HPDE6-E6E7 (cell line): ENCODE results near the gene RELB.

Source experiments
- DNase-seq: peaks from one replicate; pipeline ENCODE4 v3.0.0; 2011; ENCODE audit warnings: missing footprints; ENCODE audit errors: extremely low spot score

Gene RELB

GRCh38 chr19:45059258-45059965, 58.1 kb downstream of the RELB start:
- DNase-seq: peak; percentile 63

- no peak for DNase-seq
These were observed 60.7 kb downstream of the RELB start for GRCh38 chr19:45061965-45062364.

GRCh38 chr19:45063851-45064801, 62.9 kb downstream of the RELB start:
- DNase-seq: no peak

- no peak for DNase-seq
These were observed 65.8 kb downstream of the RELB start for GRCh38 chr19:45066921-45067661.

GRCh38 chr19:45068041-45068440, 66.8 kb downstream of the RELB start:
- no peak for DNase-seq

- DNase-seq: no peak
These were observed 67.8 kb downstream of the RELB start for GRCh38 chr19:45069056-45069455.

GRCh38 chr19:45070214-45070613, 69.0 kb downstream of the RELB start:
- no peak for DNase-seq

- DNase-seq: no peak
These were observed 69.7 kb downstream of the RELB start for GRCh38 chr19:45070861-45071544.

- DNase-seq: no peak
These were observed 70.3 kb downstream of the RELB start for GRCh38 chr19:45071545-45071938.

GRCh38 chr19:45071969-45072790, 70.9 kb downstream of the RELB start:
- DNase-seq: no peak

- no peak for DNase-seq
These were observed 73.6 kb downstream of the RELB start for GRCh38 chr19:45074744-45075300.

- peak; percentile 94 for DNase-seq
These were observed 74.2 kb downstream of the RELB start for GRCh38 chr19:45075301-45076028.

GRCh38 chr19:45076029-45076850, 75.0 kb downstream of the RELB start, which contains the start of gene ZNF296:
Gene ZNF296 (minus strand): TSS chr19:45076478. CDS start chr19:45076373, 105 bp downstream.
- DNase-seq: peak; percentile 85

GRCh38 chr19:45076851-45077730, 75.8 kb downstream of the RELB start:
- DNase-seq: no peak

GRCh38 chr19:45078390-45079062, 77.3 kb downstream of the RELB start:
- no peak for DNase-seq

- DNase-seq: peak; percentile 61
These were observed 78.0 kb downstream of the RELB start, which contains the start of gene GEMIN7 for GRCh38 chr19:45079063-45079910. Gene GEMIN7 (plus strand): TSS chr19:45079260. CDS start chr19:45090115, 10,855 bp downstream.
